ENCODE results near the gene MDC1.
"Not testable (repeated sequence)": the region's sequence is repeated elsewhere in the genome, so short reads cannot be mapped to it uniquely, and the experiment has no call there.

Gene MDC1, protein sequence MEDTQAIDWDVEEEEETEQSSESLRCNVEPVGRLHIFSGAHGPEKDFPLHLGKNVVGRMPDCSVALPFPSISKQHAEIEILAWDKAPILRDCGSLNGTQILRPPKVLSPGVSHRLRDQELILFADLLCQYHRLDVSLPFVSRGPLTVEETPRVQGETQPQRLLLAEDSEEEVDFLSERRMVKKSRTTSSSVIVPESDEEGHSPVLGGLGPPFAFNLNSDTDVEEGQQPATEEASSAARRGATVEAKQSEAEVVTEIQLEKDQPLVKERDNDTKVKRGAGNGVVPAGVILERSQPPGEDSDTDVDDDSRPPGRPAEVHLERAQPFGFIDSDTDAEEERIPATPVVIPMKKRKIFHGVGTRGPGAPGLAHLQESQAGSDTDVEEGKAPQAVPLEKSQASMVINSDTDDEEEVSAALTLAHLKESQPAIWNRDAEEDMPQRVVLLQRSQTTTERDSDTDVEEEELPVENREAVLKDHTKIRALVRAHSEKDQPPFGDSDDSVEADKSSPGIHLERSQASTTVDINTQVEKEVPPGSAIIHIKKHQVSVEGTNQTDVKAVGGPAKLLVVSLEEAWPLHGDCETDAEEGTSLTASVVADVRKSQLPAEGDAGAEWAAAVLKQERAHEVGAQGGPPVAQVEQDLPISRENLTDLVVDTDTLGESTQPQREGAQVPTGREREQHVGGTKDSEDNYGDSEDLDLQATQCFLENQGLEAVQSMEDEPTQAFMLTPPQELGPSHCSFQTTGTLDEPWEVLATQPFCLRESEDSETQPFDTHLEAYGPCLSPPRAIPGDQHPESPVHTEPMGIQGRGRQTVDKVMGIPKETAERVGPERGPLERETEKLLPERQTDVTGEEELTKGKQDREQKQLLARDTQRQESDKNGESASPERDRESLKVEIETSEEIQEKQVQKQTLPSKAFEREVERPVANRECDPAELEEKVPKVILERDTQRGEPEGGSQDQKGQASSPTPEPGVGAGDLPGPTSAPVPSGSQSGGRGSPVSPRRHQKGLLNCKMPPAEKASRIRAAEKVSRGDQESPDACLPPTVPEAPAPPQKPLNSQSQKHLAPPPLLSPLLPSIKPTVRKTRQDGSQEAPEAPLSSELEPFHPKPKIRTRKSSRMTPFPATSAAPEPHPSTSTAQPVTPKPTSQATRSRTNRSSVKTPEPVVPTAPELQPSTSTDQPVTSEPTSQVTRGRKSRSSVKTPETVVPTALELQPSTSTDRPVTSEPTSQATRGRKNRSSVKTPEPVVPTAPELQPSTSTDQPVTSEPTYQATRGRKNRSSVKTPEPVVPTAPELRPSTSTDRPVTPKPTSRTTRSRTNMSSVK (N-terminal part only)

DNA sequence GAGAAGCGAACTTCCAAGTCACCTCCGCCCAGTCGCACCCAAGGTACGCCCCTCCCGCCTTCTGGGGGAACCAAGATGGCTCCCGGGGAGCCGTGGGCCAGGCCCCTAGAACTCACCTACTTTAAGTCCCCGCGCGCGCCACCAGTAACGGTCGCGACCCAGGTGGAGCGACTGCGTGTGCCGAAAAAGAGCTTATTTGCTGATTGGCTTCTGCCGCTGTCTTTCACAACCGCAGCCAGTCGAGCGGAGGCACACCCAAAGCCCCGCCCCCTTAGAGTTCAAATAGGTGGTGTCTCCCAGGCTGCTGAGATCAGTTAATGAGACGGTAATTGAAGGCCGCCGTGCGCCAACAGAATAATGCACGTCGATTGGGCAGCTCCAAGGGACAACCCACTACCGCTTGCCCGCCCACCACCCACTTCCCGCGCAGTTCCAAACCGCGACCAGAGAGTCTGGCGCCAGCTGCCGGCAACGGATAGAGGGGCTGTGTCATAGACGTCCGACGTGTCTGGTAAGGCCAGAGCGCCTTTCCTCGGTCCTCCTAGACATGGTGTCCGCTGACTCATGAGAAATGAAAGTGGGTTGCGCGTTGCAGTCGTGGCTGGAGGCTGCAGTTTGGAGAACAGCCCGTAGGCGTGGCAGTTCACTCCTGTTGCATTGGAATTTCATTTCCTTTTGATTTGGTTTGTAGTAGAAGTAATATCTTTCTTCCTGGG is at the start of gene MDC1:
MDC1 (minus strand) TSS at position 153 of the 716 bp plus-strand sequence. CDS start 2,106 bp downstream, outside the sequence.
- H3K27ac ChIP-seq (ENCODE audit: low read depth in 2 of 2, low read length in 2 of 2), result peak within 1 kb of the TSS; percentile 91 to 93
- peaks cover 10 to 25% of the 10 kb centered on the region in 2 donors for H3K4me1 ChIP-seq (ENCODE audit: control insufficient read depth in 2 of 2, insufficient read depth in 2 of 2, low read length in 2 of 2)
- H3K27me3 ChIP-seq (ENCODE audit: control insufficient read depth in 2 of 2, insufficient read depth in 2 of 2, low read length in 2 of 2), result no peaks in the 10 kb centered on the region
- H3K4me3 ChIP-seq (ENCODE audit: low read length in 2 of 2), result peak within 1 kb of the TSS; percentile 76 to 89
- peaks cover 8 to 14% of the 10 kb centered on the region in 2 donors for H3K36me3 ChIP-seq (ENCODE audit: control insufficient read depth in 2 of 2, insufficient read depth in 2 of 2, low read length in 2 of 2)
- no peaks in the 10 kb centered on the region for H3K9me3 ChIP-seq (ENCODE audit: control insufficient read depth in 2 of 2, low read length in 2 of 2)
- H3K9ac ChIP-seq (ENCODE audit: low read depth in 1 of 2, low read length in 2 of 2), result peak within 1 kb of the TSS; percentile 72 to 82

DNA sequence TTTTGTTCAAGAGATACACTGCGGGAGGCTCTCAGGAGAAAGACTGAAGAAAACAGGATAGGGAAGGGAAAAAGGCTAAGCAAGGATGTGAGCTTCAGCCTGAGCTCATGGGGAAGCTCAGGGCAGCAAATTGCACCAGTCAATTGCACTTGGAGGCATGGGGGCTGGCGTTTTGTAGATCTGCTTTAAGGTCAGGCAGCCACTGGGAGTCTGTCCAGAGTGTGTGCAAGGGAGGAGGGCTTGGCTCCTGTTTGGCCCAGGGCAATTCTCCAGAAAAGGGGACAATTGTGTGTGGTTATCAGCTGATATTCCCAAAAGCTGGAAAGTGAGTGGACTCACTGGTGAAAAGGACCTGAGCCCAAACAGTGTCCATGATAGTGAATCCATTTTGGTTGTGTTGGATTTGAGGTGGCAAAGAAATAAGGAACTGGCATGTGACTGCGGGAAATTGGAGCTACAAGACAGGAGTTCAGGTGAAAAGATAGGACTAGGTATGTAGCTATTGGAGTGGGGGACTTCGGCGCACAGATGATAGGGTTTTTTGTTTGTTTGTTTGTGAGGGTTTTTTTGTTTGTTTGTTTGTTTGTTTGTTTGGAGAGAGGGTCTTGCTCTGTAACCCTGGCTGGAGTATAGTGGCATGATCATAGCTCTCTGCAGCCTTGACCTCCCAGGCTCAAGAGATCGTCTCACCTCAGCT is 49.5 kb upstream of the MDC1 start:
- Histone ChIP-seq H3K27ac (ENCODE audit: low read depth in 2 of 2, low read length in 2 of 2) (no peak overlapping the region), H3K27me3 (ENCODE audit: control insufficient read depth in 2 of 2, insufficient read depth in 2 of 2, low read length in 2 of 2) (no peaks in the 10 kb centered on the region), H3K36me3 (ENCODE audit: control insufficient read depth in 2 of 2, insufficient read depth in 2 of 2, low read length in 2 of 2) (no peaks in the 10 kb centered on the region), H3K4me3 (ENCODE audit: low read length in 2 of 2) (no peak overlapping the region), H3K4me1 (ENCODE audit: control insufficient read depth in 2 of 2, insufficient read depth in 2 of 2, low read length in 2 of 2) (peaks cover 14 to 15% of the 10 kb centered on the region in 2 donors), H3K9ac (ENCODE audit: low read depth in 1 of 2, low read length in 2 of 2) (no peak overlapping the region), H3K9me3 (ENCODE audit: control insufficient read depth in 2 of 2, low read length in 2 of 2) (no peaks in the 10 kb centered on the region)

DNA sequence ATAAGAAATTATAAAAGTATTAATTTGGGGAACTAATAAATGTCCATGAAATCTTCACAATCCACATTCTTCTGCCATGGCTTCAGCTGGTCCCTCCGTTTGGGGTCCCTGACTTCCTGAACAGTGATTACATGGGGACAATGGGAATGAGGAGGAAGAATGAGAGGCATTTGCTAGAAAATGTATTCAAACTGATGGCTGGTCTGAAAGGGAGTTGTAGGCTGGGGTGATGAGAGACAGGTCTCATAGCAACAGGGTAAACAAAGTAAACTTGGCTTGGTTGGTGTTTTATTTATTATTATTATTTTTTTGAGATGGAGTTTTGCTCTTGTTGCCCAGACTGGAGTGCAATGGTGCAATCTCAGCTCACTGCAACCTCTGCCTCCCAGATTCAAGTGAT is 48.4 kb upstream of the MDC1 start:
- H3K9me3 ChIP-seq (ENCODE audit: control insufficient read depth in 2 of 2, low read length in 2 of 2); H3K27me3 ChIP-seq (ENCODE audit: control insufficient read depth in 2 of 2, insufficient read depth in 2 of 2, low read length in 2 of 2); H3K27ac ChIP-seq (ENCODE audit: low read depth in 2 of 2, low read length in 2 of 2); H3K36me3 ChIP-seq (ENCODE audit: control insufficient read depth in 2 of 2, insufficient read depth in 2 of 2, low read length in 2 of 2); H3K4me3 ChIP-seq (ENCODE audit: low read length in 2 of 2); H3K9ac ChIP-seq (ENCODE audit: low read depth in 1 of 2, low read length in 2 of 2): not testable (repeated sequence)
- H3K4me1 ChIP-seq (ENCODE audit: control insufficient read depth in 2 of 2, insufficient read depth in 2 of 2, low read length in 2 of 2), result peaks cover 14 to 15% of the 10 kb centered on the region in 2 donors

DNA sequence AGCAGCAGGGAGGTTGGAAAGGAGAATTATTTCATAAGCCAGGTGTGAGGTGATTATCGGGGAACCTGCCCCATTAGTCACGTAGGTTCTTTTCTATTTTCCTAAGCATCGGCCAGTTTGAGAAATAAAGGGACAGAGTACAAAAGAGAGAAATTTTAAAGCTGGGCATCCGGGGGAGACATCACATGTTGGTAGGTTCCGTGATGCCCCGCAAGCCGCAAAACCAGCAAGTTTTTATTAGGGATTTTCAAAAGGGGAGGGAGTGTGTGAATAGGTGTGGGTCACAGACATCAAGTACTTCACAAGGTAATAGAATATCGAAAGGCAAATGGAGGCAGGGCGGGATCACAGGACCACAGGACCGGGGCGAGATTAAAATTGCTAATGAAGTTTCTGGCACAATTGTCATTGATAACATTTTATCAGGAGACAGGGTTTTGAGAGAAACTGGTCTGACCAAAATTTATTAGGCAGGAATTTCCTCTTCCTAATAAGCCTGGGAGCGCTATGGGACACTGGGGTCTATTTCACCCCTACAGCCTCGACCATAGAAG is 47.5 kb upstream of the MDC1 start:
- not testable (repeated sequence) for H3K9ac ChIP-seq (ENCODE audit: low read depth in 1 of 2, low read length in 2 of 2); H3K9me3 ChIP-seq (ENCODE audit: control insufficient read depth in 2 of 2, low read length in 2 of 2); H3K27ac ChIP-seq (ENCODE audit: low read depth in 2 of 2, low read length in 2 of 2)

DNA sequence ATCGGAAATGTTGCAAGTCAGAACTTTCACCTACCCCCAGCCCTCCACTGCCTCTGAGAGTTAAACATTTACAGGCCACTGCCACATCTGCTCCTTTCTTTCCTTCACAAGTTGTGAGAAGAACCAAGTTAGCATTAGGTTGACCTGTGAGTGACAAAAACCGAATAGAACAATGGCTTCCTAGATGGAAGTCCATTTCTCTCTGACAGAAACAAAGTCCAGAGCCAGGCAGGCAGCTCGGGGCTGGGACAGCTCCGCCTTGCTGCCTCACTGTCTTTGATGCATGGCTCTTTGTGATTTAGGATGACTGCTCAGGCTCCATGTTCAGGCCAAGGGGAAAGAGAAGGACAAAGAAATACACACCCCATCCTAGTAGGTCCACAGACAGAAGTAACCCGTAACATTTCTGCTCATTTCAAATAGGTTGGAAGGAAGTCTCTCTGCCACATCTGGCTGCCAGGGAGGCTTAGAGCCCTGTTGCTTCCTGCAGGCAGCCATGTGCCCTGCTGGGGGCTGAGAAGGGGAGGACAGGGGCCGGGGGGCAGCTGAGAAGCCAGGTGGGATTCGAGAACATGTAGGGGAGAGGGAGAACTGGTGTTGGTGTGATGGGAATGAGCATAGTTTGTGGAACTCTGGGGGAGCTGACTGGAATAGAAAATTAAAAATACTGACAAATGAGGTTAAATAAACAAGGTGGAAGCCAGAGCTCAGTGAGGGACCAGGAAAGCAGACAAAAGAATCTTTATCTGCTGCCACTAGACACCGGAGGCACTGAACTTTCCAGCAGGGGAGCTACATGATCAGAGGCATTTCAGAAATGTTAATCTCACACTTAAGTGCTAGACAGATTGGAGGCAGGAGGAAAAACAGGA is 46.8 kb upstream of the MDC1 start:
- no peaks in the 10 kb centered on the region for H3K36me3 ChIP-seq (ENCODE audit: control insufficient read depth in 2 of 2, insufficient read depth in 2 of 2, low read length in 2 of 2)
- no peaks in the 10 kb centered on the region for H3K9me3 ChIP-seq (ENCODE audit: control insufficient read depth in 2 of 2, low read length in 2 of 2)
- H3K27me3 ChIP-seq (ENCODE audit: control insufficient read depth in 2 of 2, insufficient read depth in 2 of 2, low read length in 2 of 2), result no peaks in the 10 kb centered on the region
- peak overlapping the region; percentile 16 to 38 for H3K27ac ChIP-seq (ENCODE audit: low read depth in 2 of 2, low read length in 2 of 2)
- peaks cover 8 to 12% of the 10 kb centered on the region in 2 donors for H3K4me1 ChIP-seq (ENCODE audit: control insufficient read depth in 2 of 2, insufficient read depth in 2 of 2, low read length in 2 of 2)
- no peak overlapping the region for H3K4me3 ChIP-seq (ENCODE audit: low read length in 2 of 2)
- H3K9ac ChIP-seq (ENCODE audit: low read depth in 1 of 2, low read length in 2 of 2), result no peak overlapping the region

More for the DNA sequence above, 47.5 kb upstream of the MDC1 start:
- H3K4me3 ChIP-seq (ENCODE audit: low read length in 2 of 2); H3K27me3 ChIP-seq (ENCODE audit: control insufficient read depth in 2 of 2, insufficient read depth in 2 of 2, low read length in 2 of 2); H3K36me3 ChIP-seq (ENCODE audit: control insufficient read depth in 2 of 2, insufficient read depth in 2 of 2, low read length in 2 of 2): not testable (repeated sequence)
- peaks cover 14 to 15% of the 10 kb centered on the region in 2 donors for H3K4me1 ChIP-seq (ENCODE audit: control insufficient read depth in 2 of 2, insufficient read depth in 2 of 2, low read length in 2 of 2)

DNA sequence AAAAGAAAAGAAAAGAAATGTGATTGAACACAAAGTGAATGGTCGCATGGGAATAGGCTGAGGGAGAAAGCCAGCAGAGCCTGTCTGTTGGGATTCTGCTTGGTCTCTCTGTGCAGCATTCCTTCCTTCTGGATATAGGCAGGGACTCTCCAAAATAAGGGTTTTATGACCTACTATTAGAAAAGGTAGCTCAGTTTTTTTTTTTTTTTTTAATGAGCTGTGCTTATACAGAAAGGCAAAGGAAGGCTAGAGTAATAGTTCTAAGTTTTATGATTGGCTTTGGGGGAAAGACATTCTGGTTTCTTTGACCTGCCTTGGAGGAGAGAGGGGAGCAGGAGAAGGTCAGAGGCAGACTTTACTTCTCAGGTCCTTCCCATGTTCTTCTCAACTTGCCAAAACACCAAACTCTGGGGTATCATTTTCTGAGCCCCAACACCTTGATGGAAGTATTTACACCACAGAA is 46.1 kb upstream of the MDC1 start:
- Histone ChIP-seq H3K27ac (ENCODE audit: low read depth in 2 of 2, low read length in 2 of 2) (peak overlapping the region in 1 of 2 donors; percentile 16), H3K27me3 (ENCODE audit: control insufficient read depth in 2 of 2, insufficient read depth in 2 of 2, low read length in 2 of 2) (no peaks in the 10 kb centered on the region), H3K4me3 (ENCODE audit: low read length in 2 of 2) (no peak overlapping the region), H3K36me3 (ENCODE audit: control insufficient read depth in 2 of 2, insufficient read depth in 2 of 2, low read length in 2 of 2) (no peaks in the 10 kb centered on the region), H3K9ac (ENCODE audit: low read depth in 1 of 2, low read length in 2 of 2) (no peak overlapping the region), H3K4me1 (ENCODE audit: control insufficient read depth in 2 of 2, insufficient read depth in 2 of 2, low read length in 2 of 2) (peaks cover 7 to 12% of the 10 kb centered on the region in 2 donors), H3K9me3 (ENCODE audit: control insufficient read depth in 2 of 2, low read length in 2 of 2) (no peaks in the 10 kb centered on the region)

DNA sequence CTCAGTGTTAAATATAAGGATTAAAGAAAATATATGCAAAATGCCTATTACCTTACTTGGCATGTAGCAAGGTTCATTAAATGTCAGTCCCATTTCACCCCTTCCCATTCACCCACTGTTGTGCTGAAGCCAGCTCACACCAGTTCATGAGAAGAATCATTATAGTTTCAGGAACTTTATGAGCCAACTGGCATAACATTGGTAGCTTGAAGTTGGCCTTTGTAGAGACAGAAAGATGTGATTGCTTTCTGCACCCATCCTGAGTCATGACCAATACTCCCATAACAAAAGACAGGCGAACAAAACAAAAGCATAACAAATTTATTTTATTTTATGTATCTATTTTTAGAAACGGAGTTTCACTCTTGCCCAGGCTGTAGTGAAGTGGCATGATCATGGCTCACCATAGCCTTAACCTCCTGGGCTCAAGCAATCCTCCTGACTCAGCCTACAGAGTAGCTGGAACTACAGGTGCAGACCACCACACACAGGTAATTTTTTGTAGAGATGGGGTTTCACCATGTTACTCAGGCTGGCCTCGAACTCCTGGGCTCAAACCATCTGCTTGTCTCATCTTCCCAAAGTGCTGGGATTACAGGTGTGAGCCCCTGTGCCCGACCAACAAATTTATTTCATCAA is 44.8 kb upstream of the MDC1 start:
- Histone ChIP-seq H3K9me3 (ENCODE audit: control insufficient read depth in 2 of 2, low read length in 2 of 2) (no peaks in the 10 kb centered on the region), H3K9ac (ENCODE audit: low read depth in 1 of 2, low read length in 2 of 2) (no peak overlapping the region), H3K27ac (ENCODE audit: low read depth in 2 of 2, low read length in 2 of 2) (no peak overlapping the region), H3K4me3 (ENCODE audit: low read length in 2 of 2) (no peak overlapping the region), H3K4me1 (ENCODE audit: control insufficient read depth in 2 of 2, insufficient read depth in 2 of 2, low read length in 2 of 2) (peaks cover 7 to 12% of the 10 kb centered on the region in 2 donors), H3K36me3 (ENCODE audit: control insufficient read depth in 2 of 2, insufficient read depth in 2 of 2, low read length in 2 of 2) (no peaks in the 10 kb centered on the region), H3K27me3 (ENCODE audit: control insufficient read depth in 2 of 2, insufficient read depth in 2 of 2, low read length in 2 of 2) (no peaks in the 10 kb centered on the region)

DNA sequence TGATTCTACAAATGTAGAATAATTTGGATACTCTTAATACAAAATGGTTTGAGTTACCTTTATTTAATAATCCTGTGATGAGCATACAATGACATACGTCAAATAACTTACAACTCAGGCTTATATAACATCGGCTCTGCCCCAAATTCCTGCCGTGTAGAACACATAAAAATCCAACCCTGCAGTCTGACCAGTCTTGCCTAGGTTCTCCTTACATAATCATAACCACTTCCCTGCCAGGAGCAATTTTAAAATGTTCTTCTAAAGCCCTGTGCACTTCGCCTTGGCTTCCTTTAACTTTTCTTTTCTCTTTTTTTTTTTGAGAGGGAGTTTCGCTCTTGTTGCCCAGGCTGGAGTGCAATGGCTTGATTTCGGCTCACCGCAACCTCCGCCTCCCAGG is 43.5 kb upstream of the MDC1 start:
- no peaks in the 10 kb centered on the region for H3K36me3 ChIP-seq (ENCODE audit: control insufficient read depth in 2 of 2, insufficient read depth in 2 of 2, low read length in 2 of 2)
- peaks cover 7 to 12% of the 10 kb centered on the region in 2 donors for H3K4me1 ChIP-seq (ENCODE audit: control insufficient read depth in 2 of 2, insufficient read depth in 2 of 2, low read length in 2 of 2)
- H3K27ac ChIP-seq (ENCODE audit: low read depth in 2 of 2, low read length in 2 of 2), result no peak overlapping the region
- no peaks in the 10 kb centered on the region for H3K9me3 ChIP-seq (ENCODE audit: control insufficient read depth in 2 of 2, low read length in 2 of 2)
- no peak overlapping the region for H3K9ac ChIP-seq (ENCODE audit: low read depth in 1 of 2, low read length in 2 of 2)
- H3K27me3 ChIP-seq (ENCODE audit: control insufficient read depth in 2 of 2, insufficient read depth in 2 of 2, low read length in 2 of 2), result no peaks in the 10 kb centered on the region
- no peak overlapping the region for H3K4me3 ChIP-seq (ENCODE audit: low read length in 2 of 2)
